ENCODE data around the gene USF1.

USF1 gene

GRCh38 chr1:161086457-161086856 lies 40.7 kb upstream of the USF1 start:
- peaks cover 40% of the 10 kb centered on the region for H3K4me1 ChIP-seq (ENCODE audit: control insufficient read depth, insufficient read depth, low read length, unreplicated experiment)

GRCh38 chr1:161085165-161085564 lies 39.4 kb upstream of the USF1 start:
- no peak overlapping the region for H3K27ac ChIP-seq (ENCODE audit: low read depth, low read length)

More at GRCh38 chr1:161086457-161086856, 40.7 kb upstream of the USF1 start:
- Histone ChIP-seq H3K27ac (ENCODE audit: low read depth, low read length) (no peak overlapping the region), H3K36me3 (ENCODE audit: insufficient read depth, low read length) (no peaks in the 10 kb centered on the region), H2AFZ (ENCODE audit: low read length, unreplicated experiment) (no peak overlapping the region), H3K4me3 (ENCODE audit: low read depth, low read length) (no peak overlapping the region), H3K27me3 (ENCODE audit: insufficient read depth, low read length) (no peaks in the 10 kb centered on the region), H3K79me2 (ENCODE audit: control insufficient read depth, insufficient read depth, low read length, unreplicated experiment) (no peaks in the 10 kb centered on the region)

DNA sequence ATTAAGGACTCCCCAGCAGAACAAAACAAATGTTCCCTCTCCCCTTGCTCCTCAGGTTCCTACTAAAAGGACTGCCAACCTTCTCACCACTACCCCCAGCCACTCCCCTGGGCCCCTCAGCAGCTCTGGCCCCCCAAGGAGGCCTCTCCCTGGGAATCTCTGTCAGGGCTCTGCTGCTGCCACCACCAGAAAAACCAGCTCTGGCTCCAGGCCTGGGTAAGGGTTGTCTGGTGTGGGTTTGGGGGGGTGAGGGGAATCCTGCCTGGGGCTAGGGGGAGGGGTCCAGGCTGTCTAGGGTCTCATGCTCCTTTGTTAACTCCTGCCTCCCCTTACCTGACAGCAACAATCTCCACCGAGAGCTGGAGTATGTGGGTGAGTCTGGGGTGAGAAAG lies 38.8 kb upstream of the USF1 start:
- H3K4me1 ChIP-seq (ENCODE audit: control insufficient read depth, insufficient read depth, low read length, unreplicated experiment): peaks cover 49% of the 10 kb centered on the region

More at GRCh38 chr1:161085165-161085564, 39.4 kb upstream of the USF1 start:
- H3K27me3 ChIP-seq (ENCODE audit: insufficient read depth, low read length): no peaks in the 10 kb centered on the region
- no peaks in the 10 kb centered on the region for H3K36me3 ChIP-seq (ENCODE audit: insufficient read depth, low read length)
- H3K79me2 ChIP-seq (ENCODE audit: control insufficient read depth, insufficient read depth, low read length, unreplicated experiment): no peaks in the 10 kb centered on the region
- peaks cover 49% of the 10 kb centered on the region for H3K4me1 ChIP-seq (ENCODE audit: control insufficient read depth, insufficient read depth, low read length, unreplicated experiment)
- H2AFZ ChIP-seq (ENCODE audit: low read length, unreplicated experiment): no peak overlapping the region
- no peak overlapping the region for H3K4me3 ChIP-seq (ENCODE audit: low read depth, low read length)

GRCh38 chr1:161083748-161084596 lies 38.2 kb upstream of the USF1 start:
- Histone ChIP-seq H3K4me1 (ENCODE audit: control insufficient read depth, insufficient read depth, low read length, unreplicated experiment) (peaks cover 49% of the 10 kb centered on the region), H3K27me3 (ENCODE audit: insufficient read depth, low read length) (no peaks in the 10 kb centered on the region), H3K79me2 (ENCODE audit: control insufficient read depth, insufficient read depth, low read length, unreplicated experiment) (no peaks in the 10 kb centered on the region), H2AFZ (ENCODE audit: low read length, unreplicated experiment) (no peak overlapping the region), H3K4me3 (ENCODE audit: low read depth, low read length) (no peak overlapping the region), H3K36me3 (ENCODE audit: insufficient read depth, low read length) (no peaks in the 10 kb centered on the region), H3K27ac (ENCODE audit: low read depth, low read length) (0 out of 2 replicates have a peak overlapping the region, but pooled peaks have one; percentile 17)

More for the DNA sequence above, 38.8 kb upstream of the USF1 start:
- Histone ChIP-seq H3K27ac (ENCODE audit: low read depth, low read length) (no peak overlapping the region), H3K4me3 (ENCODE audit: low read depth, low read length) (no peak overlapping the region), H3K36me3 (ENCODE audit: insufficient read depth, low read length) (no peaks in the 10 kb centered on the region), H3K27me3 (ENCODE audit: insufficient read depth, low read length) (no peaks in the 10 kb centered on the region), H2AFZ (ENCODE audit: low read length, unreplicated experiment) (no peak overlapping the region), H3K79me2 (ENCODE audit: control insufficient read depth, insufficient read depth, low read length, unreplicated experiment) (no peaks in the 10 kb centered on the region)

- H3K36me3 ChIP-seq (ENCODE audit: insufficient read depth, low read length): no peaks in the 10 kb centered on the region
- no peaks in the 10 kb centered on the region for H3K79me2 ChIP-seq (ENCODE audit: control insufficient read depth, insufficient read depth, low read length, unreplicated experiment)
- peak overlapping the region; percentile 40 for H2AFZ ChIP-seq (ENCODE audit: low read length, unreplicated experiment)
- peak overlapping the region; percentile 64 for H3K27ac ChIP-seq (ENCODE audit: low read depth, low read length)
- H3K4me1 ChIP-seq (ENCODE audit: control insufficient read depth, insufficient read depth, low read length, unreplicated experiment): peaks cover 42% of the 10 kb centered on the region
- no peak overlapping the region for H3K4me3 ChIP-seq (ENCODE audit: low read depth, low read length)
- H3K27me3 ChIP-seq (ENCODE audit: insufficient read depth, low read length): no peaks in the 10 kb centered on the region
Observed at GRCh38 chr1:161082996-161083747, 37.4 kb upstream of the USF1 start.

DNA sequence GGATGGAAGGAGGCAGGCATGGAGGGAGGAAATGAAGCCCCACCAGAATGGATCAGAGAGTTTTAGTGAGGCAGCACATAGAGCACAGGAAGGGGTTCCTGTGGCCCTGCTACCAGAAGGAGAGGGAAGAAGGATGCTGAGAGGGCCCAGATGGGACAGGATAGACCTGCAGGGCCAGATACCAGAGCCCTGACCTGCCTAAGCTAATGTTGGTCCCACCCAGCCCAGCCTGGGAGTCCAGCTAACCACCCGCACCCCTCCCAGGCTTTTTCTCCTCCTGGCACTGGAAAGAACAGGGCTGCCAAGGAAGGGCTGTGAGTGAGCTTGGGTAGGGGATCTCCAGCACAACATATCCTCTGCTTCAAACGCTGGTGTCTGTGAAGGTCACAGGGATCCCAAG lies 36.7 kb upstream of the USF1 start:
- H3K4me1 ChIP-seq (ENCODE audit: control insufficient read depth, insufficient read depth, low read length, unreplicated experiment): peaks cover 42% of the 10 kb centered on the region
- H3K27me3 ChIP-seq (ENCODE audit: insufficient read depth, low read length): no peaks in the 10 kb centered on the region
- H3K4me3 ChIP-seq (ENCODE audit: low read depth, low read length): no peak overlapping the region
- no peaks in the 10 kb centered on the region for H3K79me2 ChIP-seq (ENCODE audit: control insufficient read depth, insufficient read depth, low read length, unreplicated experiment)
- H3K36me3 ChIP-seq (ENCODE audit: insufficient read depth, low read length): no peaks in the 10 kb centered on the region
- H2AFZ ChIP-seq (ENCODE audit: low read length, unreplicated experiment): no peak overlapping the region
- H3K27ac ChIP-seq (ENCODE audit: low read depth, low read length): peak overlapping the region; percentile 64; the same call in 1 of the 2 replicates

DNA sequence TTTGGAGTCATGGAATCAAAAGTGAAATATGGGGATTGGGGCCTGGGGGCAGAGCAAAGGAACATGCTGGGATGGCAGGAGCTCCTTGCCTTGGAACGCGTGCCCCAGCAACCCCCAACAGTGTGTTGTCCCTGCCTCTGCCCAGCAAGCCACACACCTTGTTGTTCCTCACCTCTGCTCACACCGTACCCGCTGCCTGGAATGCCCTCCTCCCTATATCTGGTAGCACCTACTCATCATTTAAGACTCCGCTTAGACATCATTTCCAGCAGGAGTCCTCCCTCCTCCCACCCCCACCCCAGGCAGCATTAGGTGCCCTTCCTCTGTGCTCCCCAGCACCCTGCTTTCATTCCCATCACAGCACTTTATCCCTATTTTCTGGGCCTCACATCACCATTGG lies 35.7 kb upstream of the USF1 start:
- H3K27ac ChIP-seq (ENCODE audit: low read depth, low read length): no peak overlapping the region
- peaks cover 42% of the 10 kb centered on the region for H3K4me1 ChIP-seq (ENCODE audit: control insufficient read depth, insufficient read depth, low read length, unreplicated experiment)
- no peaks in the 10 kb centered on the region for H3K79me2 ChIP-seq (ENCODE audit: control insufficient read depth, insufficient read depth, low read length, unreplicated experiment)
- no peak overlapping the region for H2AFZ ChIP-seq (ENCODE audit: low read length, unreplicated experiment)
- H3K27me3 ChIP-seq (ENCODE audit: insufficient read depth, low read length): no peaks in the 10 kb centered on the region
- no peak overlapping the region for H3K4me3 ChIP-seq (ENCODE audit: low read depth, low read length)
- no peaks in the 10 kb centered on the region for H3K36me3 ChIP-seq (ENCODE audit: insufficient read depth, low read length)

DNA sequence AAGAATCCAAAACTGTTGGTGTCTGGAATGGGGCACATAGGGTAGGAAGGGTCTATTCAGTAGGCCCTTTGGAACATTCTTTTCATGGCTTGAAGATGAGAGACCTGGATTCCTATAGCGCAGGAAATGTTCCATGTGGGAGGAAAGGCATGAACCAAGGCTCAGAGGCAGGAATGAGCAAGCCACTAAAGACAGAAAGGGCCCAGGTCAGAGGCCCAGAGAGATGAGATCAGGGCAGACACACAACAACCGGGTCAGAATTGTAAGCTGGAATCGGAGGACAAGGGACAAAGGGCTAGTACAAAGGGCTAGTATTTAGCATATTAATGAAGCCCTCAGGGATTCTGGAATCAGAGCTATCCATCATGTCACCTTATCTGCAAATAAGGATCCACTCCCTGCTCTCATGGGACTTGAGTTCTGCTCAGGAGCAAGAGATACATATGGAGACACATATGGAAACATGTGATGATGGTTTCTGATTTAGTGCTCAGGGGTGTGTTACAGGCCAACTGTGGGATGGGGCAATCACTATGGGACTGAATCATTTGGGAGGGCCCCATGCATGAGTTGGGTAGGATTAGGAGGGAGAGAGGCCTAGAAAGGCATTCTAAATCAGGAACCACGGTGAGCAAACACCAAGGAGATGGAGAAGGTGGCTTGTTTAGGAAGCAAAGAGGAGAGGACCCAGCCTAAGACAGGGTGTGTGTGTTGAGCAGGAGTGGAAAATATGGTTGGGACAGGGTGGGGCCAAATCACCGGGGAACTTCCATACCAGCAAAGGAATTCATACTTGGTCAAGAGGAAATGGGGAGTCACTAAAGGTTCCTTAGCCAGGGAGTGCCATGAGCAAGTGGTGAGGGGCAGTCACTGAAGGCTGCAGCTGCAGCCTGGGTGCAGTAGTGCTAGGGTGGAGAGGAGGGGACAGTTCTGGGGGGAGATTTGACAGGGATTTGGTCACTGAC lies 34.9 kb upstream of the USF1 start:
- Histone ChIP-seq H3K79me2 (ENCODE audit: control insufficient read depth, insufficient read depth, low read length, unreplicated experiment) (no peaks in the 10 kb centered on the region), H3K4me3 (ENCODE audit: low read depth, low read length) (no peak overlapping the region), H2AFZ (ENCODE audit: low read length, unreplicated experiment) (no peak overlapping the region), H3K36me3 (ENCODE audit: insufficient read depth, low read length) (no peaks in the 10 kb centered on the region), H3K27ac (ENCODE audit: low read depth, low read length) (no peak overlapping the region), H3K4me1 (ENCODE audit: control insufficient read depth, insufficient read depth, low read length, unreplicated experiment) (peaks cover 42% of the 10 kb centered on the region), H3K27me3 (ENCODE audit: insufficient read depth, low read length) (no peaks in the 10 kb centered on the region)

DNA sequence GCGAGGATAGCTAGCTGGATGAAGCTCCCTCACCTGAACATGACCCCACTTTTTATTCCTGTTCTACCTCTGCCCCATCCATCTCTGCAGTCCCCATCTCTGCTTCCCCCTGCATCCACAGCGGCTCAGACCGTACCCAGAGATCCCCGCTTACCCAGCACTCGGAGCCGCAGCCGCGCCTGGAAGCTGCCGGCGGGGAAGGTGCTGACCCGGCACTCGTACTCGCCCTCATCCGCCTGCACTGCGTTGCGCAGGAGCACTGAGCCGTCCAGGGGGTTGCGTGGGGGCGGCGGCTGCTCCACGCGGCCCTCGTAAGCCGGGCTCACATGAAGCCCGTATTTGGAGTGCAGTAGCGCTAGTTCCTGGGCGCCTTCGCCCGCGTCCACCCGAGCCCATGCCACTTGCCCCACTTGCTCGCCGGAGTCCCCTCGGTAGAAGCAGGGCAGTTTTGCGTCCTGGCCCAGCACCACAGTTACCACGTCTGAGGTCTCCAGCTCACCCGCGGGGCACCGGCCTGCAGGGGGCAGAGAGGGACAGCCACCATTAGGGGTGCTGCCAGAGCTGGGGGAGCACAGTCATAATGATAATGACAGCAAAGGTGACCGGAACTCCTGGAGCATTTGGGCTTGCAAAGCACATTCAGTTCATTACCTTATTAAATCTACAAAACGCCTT lies 33.8 kb upstream of the USF1 start:
- Histone ChIP-seq H3K27me3 (ENCODE audit: insufficient read depth, low read length) (no peaks in the 10 kb centered on the region), H3K27ac (ENCODE audit: low read depth, low read length) (no peak overlapping the region), H3K79me2 (ENCODE audit: control insufficient read depth, insufficient read depth, low read length, unreplicated experiment) (no peaks in the 10 kb centered on the region), H3K36me3 (ENCODE audit: insufficient read depth, low read length) (no peaks in the 10 kb centered on the region), H3K4me3 (ENCODE audit: low read depth, low read length) (no peak overlapping the region), H2AFZ (ENCODE audit: low read length, unreplicated experiment) (no peak overlapping the region), H3K4me1 (ENCODE audit: control insufficient read depth, insufficient read depth, low read length, unreplicated experiment) (peaks cover 34% of the 10 kb centered on the region)

DNA sequence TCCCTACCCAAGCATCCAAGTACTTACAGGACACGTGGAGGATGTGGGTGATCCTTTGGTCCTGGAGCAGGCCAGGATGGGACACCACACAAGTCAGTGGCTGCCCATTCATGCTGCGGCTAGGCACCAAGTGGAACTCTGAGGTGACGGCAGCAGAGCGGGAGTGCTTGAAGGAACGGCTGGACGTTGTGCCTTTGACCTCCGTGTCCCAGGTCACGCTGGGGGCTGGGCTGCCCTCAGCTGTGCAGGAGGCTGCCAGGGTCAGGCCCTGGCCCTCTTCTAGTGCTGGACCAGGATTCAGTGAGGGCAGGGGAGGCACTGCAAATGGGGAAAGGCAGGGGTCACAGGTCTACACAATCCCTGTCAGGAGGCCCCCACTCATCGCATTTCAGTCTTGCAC lies 31.6 kb upstream of the USF1 start:
- Histone ChIP-seq H3K79me2 (ENCODE audit: control insufficient read depth, insufficient read depth, low read length, unreplicated experiment) (no peaks in the 10 kb centered on the region), H3K4me3 (ENCODE audit: low read depth, low read length) (no peak overlapping the region), H3K36me3 (ENCODE audit: insufficient read depth, low read length) (no peaks in the 10 kb centered on the region), H3K4me1 (ENCODE audit: control insufficient read depth, insufficient read depth, low read length, unreplicated experiment) (peaks cover 13% of the 10 kb centered on the region), H3K27me3 (ENCODE audit: insufficient read depth, low read length) (no peaks in the 10 kb centered on the region), H3K27ac (ENCODE audit: low read depth, low read length) (no peak overlapping the region), H2AFZ (ENCODE audit: low read length, unreplicated experiment) (no peak overlapping the region)

Data from ACC112 (cell line).